OCI-LY1 (cell line): ENCODE measurements around the gene VCAM1.

Experiments
- CTCF ChIP-seq: fragments of 200-600 bp; sonication (generic), shearing (Covaris generic); IDR thresholded peaks from 2 replicates; pipeline ENCODE4 v1.5.1; 2017; ENCODE audit warnings: mild to moderate bottlenecking, antibody characterized with exemption, low read length, moderate library complexity, mixed read lengths
- EZH2 ChIP-seq: fragments of 200-600 bp; sonication (generic), shearing (Covaris generic); IDR thresholded peaks from 2 replicates; pipeline ENCODE4 v1.8.0; 2017; ENCODE audit warnings: borderline replicate concordance, mixed run types, mild to moderate bottlenecking, antibody characterized with exemption, low read length, moderate library complexity, mixed read lengths

GRCh38 chr1:100683448-100684349, 35.8 kb upstream of the VCAM1 start:
- no peak for TF ChIP-seq CTCF
- TF ChIP-seq EZH2: no peak
